Effector CD4-positive, alpha-beta T cell (primary cell): ENCODE measurements around the gene TEX48.

Experiments
- DNase-seq: peaks from one replicate; pipeline ENCODE4 v3.0.0-alpha.2; 2020

The TEX48 gene

DNA sequence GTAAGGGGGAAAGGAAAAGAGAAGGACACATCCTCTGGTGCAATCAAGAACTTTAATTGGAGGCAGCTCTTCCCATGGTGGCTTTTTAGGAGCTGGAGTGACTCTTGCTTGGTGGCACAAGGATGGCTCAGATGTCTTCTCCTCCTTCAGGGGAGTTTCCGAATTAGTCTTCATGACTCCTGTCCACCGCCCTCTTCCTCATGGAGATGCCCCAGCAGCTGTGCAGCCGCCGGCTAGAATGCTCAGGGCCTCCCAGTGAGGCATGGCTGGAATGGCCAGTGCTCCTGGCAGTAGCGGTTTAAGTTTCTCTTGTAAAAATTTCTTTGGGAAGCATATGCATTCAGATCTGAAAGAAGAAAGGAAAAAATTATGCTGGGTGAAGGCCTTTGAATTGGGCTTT lies 15.6 kb downstream of the TEX48 start:
- DNase-seq = no peak

DNA sequence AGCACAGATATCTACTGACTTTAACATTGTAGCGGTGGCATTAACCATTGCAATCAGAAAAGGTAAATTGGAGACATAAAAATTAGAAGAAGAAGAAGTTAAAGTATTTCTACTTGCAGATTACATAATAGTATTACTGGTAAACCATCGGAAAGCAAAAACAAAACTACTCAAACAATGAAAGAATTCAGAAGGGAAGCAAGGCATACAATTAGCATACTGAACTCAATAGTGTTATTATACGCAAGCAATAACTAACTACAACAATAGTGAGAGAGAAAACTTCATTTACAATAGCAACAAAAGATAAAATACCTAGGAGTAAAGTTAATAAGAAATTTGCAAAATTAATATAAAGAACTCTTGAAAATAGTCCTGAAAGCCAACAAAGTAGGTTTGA lies 17.8 kb downstream of the TEX48 start:
- no peak for DNase-seq

DNA sequence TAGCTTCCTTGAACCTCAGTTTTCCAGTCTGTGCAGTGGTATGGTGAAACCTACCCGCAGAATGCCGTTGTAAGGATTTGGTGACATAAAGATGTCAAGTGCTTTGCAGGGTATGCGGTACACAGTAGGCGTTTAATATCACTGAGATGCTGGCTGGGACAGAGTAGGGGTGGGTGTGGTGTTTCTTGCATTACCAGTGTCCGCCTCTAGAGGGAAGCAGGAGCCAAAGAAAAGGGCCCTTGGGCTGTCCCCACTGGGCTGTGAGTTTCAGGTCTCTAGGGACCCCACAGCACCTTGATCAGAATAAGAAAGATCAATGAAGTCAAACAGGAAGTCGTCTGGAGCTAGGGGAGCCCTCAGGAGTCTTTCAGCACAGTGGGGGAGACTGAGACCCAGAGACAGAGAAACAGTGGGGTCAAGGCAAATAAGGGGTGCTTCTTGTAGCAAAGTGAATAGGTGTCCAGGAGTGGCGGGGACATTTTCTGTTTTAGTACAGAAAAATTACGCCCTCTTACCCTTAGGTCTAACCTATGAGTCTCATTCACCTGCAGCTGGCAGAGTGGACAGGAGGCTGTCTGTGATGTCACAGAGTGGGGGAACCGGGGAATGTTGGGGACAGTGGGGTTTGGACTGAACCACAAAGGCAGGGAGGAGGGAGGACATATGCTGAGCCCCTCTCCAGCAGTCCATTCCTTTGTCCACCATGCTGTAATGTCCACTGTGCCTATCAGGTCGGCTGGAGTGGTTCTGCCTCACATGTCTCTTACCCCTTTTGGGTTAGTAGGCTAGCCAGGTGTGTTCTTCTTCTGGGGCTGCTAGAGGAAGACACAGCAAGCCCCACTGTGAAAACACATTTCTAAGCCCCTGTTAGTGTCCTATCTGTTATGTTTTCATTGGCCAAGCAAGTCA lies 19.7 kb downstream of the TEX48 start:
- DNase-seq = peak; percentile 57

DNA sequence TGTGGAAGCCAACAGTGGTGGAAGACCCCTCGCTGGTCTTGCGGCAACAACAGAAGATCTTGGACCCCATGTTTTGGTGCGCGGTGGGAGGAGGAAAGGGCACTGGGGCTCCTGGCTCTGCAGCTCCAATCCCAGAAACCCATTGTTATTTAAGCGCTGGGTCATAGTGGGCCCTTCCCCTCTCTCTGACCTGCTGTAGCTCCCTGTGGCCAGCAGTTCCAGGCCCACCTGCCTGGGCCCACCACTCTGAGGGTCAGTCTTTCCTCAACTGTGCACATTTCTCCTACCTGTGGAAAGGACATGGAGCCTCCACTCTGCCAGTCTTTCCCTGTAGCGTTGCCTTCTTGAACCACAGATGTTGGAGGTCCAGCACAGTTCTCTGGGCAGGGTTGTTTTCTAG lies 24.3 kb downstream of the TEX48 start, which contains the start of gene TEX53:
Gene TEX53, minus strand, starts transcription at position 101 of the 400 bp plus-strand sequence. Its CDS starts 31 bp downstream, at position 70.
- no peak for DNase-seq

DNA sequence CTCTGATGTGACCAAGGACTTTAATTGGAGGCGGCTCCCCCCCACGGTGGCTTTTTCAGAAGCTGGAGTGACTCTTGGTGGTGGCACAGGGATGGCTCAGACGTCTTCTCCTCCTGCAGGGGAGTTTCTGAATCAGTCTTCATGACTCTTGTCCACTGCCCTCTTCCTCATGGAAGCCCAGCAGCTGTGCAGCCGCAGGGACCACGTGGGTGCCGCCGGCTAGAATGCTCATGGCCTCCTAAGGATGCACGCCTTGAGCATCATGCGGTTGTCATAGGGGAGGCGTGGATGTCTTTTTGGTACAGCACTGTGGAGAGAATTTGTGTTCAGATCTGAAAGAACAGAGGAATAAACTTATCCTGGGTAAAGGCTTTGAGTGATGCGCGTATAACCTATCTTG lies 25.7 kb downstream of the TEX48 start:
- no peak for DNase-seq

DNA sequence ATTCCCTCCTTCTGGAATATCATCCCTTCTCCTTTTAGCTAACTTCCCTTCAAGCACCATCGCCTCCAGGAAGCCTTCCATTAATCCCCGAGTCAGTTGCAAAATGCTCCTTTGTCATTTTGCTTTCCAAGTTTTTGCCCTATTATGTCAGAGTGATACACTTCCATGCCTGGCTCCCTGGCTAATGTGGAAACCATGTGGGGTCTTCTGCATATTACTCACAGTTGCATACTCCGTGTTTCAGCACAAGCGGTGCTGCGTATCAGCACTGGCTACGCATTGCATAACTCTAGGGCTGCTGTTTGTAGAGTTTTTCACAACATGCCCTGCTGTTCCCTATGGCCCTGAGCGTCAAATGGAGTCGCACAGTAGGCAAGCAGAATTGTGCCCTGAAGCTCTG lies 26.3 kb downstream of the TEX48 start:
- no peak for DNase-seq

DNA sequence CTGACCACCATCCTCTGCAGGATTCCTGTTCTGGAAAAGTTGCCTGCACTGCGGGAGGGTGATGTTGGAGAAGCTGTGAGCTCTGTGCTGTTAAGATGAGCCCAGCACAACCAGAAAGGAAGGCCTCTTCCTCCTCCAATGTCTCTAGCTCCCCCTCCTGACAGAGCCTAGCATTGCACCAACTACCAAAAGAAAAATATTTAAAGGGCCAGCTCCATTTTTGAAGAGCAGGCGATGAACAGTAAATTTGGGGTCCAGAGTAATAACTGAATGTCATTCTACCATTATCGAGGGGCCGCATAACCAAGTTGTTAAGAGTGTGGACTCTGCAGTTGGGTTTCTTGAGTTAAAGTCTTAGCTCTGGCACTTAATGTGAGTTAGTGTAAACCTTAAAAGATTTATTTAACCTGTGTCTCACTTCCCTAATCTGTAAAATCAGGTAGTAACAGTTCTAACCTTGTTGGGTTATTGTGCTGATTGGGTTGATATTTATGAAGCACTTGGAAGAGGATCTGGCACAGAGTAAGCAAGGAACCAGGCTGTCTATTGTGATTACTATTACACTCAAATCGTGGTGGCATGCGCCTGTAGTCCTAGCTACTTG lies 28.3 kb downstream of the TEX48 start:
- DNase-seq = peak; percentile 77

DNA sequence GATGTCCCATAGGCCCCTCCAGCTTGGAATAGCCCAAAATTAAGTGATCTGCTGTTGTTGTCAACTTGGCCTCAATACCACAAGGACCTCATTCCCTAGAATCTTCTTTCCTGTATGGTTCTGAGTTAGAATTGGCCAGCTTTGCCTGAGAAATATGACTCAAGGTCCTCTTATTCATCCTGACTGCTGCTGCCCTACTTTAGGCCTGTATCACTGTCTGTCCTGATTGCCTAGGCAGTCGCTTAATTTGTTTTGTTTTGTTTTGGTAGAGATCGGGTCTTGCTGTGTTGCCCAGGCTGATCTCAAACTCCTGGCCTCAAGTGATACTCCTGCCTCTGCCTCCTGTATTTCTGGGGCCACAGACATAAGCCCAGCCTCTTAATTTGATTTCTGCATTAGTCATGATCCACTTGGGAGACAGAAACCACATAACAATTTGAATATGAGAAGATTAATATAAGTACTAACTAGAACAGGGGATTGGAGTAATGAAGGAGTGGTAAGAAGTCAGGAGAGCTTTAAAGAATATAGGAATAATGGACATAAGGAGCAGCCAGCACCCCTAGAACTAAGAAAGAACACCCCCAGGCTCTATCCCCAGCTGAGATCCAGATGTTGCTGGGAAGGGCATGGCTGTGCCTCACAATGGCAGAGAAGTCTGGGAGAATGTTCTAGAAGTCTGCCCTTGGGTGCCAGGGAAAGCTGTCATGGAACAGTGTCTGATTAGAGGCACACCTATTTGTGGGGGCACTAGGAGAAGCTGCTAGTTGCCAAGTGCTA lies 29.0 kb downstream of the TEX48 start:
- no peak for DNase-seq

DNA sequence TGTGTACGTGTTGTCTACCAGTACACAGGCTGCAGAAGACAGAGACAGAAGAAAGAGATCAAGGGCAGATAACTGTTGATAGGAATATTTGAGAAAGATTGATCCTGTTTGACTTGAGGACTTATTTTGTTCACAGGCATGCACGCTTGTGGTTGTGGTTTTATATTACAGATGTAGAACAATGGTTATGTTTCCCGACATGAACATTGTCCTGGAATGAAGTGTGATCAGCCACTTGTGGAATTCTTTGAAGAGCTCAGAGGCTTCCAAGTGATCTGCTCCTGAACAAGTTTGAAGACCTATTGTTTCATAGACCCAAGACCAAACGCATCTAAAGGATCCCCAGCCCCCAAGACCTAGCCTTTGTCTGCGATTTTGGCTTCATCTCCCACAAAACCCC lies 38.1 kb downstream of the TEX48 start:
- DNase-seq = no peak

DNA sequence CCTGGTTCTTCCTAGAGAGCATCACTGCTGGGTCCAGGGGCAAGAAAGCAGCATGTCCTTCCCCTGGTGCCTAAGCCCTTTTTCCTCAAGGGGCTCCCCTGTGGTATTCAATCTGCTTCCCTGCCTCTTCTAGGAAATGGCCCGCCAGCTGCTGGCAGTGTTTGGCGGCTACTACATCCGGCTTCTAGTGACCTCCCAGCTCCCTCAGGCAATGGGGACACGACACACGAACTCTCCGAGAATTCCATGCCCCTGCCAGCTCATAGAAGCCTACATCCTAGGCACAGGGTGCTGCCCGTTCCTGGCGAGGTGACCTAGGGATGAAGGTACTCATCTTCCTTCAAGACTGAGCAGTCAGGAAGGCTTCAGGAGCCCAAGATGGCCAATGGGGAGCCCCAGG lies 39.0 kb downstream of the TEX48 start:
- DNase-seq = no peak

DNA sequence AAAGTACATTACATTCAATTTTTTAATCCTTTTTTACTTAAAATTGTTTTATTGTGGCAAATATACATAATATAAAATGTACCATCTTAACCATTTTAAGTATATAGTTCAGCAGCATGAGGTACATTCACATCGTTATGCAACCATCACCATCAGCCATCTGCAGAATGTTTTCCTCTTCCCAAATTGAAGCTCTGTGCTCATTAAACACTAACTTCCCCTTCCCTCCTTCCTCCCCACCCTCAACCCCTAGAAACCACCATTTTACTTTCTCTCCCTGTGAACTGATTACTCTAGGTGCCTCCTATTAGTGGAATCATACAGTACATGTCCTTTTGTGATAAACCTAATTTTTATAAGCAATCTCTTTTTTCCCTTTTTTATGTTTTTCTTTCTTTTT lies 40.0 kb downstream of the TEX48 start:
- DNase-seq = no peak

DNA sequence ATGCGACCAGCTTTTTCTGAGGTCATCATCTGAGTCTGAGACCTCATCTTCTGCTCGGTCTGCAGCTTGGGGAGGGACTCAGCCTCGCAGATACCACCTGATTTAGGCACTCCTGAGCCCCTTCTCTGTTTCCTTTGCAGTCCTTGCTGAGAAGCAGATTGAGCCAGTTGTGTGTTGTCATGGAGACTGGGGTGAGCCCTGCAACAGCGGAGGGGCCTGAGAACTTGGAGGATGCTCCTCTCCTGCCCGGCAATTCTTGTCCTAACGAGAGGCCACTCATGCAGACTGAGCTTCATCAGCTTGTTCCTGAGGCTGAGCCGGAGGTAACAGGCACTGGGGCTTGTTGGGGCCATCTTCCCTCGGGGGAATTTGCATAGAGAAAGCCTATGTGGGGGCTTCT lies 43.6 kb downstream of the TEX48 start:
- no peak for DNase-seq

DNA sequence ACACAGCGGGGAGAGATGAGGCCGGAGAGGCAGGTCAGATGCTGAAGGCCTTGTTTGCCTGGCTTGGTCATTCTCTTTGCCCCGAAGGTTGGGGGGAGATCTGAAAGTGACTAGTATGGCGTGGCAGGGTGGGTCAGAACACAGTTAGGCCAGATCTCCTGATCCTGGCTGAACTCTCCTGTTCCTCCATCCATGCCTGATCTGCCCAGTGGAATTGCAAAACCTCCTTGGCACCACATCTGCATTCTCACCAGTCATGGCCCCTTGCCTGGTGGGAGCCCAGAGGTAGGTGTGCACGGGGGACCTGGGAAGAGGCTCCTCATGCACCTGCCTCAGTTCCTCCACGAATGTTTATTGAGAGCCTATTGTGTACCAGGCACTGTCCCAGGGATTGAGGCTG lies 47.6 kb downstream of the TEX48 start:
- no peak for DNase-seq

DNA sequence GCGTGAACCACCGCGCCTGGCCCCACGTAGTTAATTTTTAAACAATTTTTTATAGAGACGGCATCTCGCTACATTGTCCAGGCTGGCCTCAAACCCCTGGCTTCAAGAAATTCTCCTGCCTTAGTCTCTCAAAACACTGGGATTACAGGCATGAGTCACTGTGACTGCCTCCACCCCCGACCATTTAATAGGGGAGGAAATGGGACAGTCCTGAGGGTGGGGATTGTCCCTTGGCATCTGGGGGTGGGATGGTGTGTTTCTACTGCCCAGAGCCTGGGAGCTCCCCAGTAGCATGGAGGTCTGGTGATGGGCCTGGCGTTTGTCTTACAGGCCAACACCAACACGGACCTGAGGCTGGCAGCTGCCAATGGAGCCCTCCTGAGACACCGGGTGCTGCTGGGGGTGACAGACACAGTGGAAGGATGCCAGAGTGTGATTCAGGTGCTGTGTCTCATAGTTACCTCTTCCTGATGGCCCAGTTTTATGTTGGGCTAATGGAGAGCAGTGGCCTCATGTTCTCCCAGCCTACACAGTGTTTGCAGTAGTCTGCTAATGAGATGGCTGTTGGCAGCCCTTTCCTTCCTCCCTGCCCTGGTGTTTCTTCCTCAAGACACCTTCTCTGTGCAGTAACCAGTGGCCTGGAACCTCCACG lies 48.4 kb downstream of the TEX48 start:
- DNase-seq = no peak

DNA sequence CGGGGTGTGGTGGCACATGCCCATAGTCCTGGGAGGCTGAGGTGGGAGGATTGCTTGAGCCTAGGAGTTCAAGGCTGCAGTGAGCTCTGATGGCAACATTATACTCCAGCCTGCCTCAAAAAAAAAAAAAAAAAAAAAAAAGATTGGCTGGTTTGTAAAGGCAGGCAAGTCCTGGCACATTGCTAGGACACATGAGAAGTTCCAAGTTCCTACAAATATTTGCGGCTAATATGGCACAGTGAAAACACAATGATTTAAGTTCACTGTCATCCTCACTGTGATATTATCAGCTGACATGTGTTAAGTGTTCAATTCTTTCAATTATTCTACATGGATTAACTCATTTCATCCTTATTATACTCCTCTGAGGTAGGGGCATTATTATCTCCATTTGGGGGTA lies 50.8 kb downstream of the TEX48 start:
- no peak for DNase-seq

DNA sequence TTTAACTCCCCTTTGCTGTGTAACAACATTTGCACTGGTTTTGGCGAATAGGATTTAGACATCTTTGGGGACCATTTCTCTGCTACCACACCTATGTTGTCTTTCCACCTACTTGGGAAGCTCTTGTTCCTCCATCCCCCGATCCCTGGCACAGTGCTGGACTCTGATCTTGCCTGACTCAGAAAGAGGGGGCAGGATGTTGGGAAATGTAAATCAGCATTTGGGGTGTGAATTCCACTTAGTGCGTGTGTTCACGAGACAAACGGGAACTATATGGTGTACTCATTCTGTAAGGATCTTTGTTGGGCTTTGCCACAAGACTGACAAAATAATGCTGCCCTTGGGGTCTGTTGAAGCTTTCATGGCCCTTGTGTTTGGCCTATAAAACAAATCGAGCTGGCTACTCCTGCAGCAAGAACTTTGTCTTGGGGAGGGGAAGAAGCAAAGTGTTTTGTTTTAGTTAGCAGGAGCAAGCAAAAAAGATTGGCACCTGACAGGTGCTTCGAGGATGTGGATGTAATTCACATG lies 52.4 kb downstream of the TEX48 start:
- DNase-seq = no peak

DNA sequence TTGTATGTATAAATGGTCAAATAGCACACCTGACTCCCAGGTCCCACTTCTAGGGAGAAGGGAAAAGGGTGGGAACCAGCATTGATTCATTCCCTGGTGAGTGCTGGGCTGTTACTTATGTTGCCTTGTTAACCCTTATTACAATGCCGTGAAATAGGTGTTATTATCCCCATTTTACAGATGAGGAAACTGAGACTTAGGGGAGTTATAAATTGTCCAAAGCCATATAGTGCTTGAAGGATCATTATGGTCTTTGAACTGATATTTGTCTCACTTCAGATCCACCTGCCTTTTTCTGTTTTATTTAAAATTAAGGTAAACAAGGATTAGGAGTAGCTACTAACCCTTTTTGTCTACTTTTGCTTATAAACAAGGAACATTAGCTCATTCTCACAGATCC lies 54.4 kb downstream of the TEX48 start:
- DNase-seq = no peak

DNA sequence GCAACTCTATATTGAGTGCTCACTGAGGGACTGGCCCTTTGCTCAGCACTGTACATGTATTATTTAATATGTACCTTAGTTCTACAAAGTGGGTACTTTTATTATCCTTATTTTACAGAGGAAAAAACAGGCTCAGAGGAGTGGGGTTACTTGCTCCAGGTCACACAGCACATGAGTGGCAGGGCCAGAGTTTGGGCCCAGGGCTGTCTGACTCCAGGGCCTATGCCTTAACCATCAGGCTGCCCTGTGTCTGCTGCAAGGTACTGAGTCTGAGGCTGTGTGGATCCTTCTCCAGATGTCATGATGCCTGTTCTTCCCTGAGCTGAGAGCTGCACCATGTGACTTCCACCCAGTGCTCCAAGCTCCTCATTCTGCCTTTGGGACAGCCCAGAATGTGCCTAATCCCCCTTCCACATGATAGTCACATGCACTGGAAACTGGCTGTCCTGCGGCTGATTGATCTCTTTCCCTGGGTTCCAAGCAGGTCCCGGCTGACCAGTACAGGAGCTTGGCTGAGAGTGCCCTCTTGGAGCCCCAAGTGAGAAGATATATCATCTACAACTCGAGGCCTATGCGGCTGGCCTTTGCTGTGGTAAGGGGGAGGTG lies 55.5 kb downstream of the TEX48 start:
- DNase-seq = no peak

DNA sequence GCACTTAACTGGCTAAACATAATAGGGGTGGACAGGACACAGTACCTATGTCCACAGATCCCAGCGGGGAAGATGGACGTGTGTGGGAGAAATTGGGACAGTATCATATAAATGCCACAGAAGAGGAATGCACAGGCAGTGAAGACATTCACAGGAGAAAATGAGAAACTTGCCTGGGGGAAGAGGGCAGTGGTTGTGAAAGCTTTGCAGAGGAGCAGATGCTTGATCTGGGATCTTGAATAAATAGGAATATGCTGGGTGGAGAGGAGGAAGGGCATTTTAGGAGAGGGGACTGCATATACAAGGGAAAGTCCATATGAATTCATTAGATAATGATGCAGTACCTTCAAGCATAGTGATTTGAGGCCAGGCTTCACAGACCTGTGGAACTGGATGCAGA lies 57.3 kb downstream of the TEX48 start:
- no peak for DNase-seq

DNA sequence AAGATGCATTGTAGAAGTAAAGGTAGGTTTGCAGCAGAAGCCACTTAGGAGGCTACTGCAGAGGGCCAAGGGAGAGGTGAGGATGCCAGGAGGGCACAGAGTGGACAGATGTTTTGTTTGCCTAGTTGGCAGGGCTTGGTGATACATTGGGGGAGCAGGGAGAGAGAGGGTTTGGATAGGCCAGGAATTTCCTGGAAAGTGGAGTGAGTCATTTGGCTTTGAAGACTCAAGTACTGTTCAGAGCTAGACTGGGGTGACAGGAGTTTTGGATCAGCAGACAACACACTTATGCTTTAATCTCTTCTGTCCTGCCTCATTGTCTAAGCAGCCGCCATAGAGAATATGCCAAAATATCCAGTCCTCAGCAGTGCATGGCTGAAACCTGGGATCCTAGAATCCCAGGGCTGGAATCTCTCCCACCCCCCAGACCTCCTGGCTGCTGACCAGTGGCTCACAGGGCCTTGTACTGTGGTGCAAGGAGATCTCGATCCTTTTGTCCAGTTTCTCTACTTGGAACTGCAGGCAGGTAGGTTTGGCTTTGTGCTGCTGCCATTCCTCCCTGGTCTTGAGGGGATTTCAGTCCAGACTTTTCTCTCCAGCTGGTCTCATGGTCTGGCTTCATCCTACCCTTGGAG lies 59.9 kb downstream of the TEX48 start:
- DNase-seq = no peak

DNA sequence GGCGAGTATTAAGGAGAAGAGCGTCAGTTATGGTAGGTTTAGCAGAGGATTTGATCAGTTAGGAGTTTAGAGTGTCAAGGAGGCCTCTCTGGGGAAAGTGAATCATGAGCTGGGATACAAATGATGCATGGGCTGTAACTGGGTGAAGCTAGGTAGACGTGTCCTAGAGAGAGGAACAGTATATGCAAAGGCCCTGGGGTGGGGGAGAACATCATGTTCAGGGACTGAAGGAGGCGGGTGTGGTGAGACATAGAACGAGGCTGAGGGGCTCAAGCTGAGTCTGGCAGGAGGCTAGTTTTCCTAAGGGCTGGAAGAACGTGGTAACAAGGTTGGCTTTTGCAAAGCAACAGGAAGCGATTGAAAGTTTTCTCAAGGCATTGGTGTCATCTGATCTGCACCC lies 60.4 kb downstream of the TEX48 start:
- no peak for DNase-seq

DNA sequence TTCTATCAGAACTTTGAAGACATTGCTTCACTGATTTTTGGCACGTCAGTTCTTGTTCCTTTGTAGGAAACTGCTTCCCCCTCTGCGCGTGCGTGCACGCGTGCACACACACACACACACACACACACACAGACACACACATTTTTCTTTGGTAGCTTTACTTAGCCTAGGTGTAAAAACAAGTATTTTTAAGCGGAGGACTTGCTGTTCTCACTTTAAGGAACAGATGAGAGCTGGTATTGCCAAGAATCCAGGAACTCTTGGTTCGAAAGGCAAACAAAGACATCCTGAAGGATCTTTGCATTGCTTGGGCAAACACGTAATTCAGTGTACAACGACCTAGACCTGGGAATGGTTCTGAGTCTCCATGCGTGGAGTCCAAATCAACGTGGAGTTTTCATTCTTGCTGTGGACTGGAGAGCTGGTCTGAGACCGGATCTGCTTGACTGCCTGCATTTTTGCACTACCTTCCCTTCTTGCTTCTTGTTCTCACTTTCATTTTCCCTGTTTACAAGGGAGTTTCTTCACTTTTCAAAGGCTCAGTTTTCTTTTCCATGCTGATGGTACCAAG lies 62.7 kb downstream of the TEX48 start:
- DNase-seq = no peak
